Amygdala (tissue), 56 donors: ENCODE results near the gene TRIM43B.
"Not testable (repeated sequence)": the region's sequence is repeated elsewhere in the genome, so short reads cannot be mapped to it uniquely, and the experiment has no call there.

Experiments used
- DNase-seq, 56 donors: peaks; one replicate each; lab custom pipeline; 2025; lab: John Stamatoyannopoulos, UW

Gene TRIM43B

DNA sequence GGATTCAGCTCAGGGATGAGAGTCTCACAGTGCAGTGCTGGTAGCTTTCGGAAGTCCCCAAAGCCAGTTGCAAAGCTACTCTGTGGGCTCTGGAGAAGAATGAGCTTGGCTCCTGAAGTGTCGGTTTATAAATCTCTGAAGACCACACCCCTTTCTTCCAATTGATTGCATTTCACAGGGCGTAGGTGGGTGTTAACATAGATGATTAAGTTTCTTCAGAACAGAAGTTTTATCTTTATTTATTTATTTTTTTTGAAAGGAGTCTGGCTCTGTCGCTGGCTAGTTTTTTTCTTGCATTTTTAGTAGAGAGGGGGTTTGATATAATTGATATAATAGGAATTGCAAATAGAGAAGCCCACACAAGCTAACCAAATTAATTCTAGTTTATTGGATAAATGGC, at the start of gene TRIM43B:
Gene TRIM43B (minus strand): TSS at position 101 of the 400 bp plus-strand sequence. CDS start 2,040 bp downstream, outside the sequence.
- DNase-seq = not testable (repeated sequence)

DNA sequence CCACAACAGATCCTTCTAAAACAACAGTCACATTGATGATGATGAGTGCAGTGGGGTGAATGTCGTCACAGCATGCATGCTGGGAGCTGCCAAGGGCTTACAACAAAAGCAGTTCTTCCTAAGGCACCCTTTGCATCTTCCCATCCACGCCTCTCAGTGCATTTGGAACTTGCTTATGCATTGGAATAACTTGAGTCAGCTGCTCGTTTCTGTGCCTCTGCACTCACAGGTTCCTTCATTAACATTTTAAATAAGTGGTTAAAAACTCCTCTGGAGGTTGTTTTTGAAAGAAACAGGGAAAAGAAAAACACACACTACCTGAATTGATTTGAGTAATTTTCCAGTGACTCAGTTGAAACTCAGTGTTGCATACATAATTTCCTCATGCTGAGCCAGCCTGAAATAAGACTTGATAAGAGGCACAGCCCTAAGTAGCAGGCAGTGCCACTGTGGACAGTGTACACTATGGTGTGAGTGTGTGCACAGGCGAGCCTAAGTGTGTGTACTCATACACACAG, 46.8 kb upstream of the TRIM43B start:
- no peak for DNase-seq

DNA sequence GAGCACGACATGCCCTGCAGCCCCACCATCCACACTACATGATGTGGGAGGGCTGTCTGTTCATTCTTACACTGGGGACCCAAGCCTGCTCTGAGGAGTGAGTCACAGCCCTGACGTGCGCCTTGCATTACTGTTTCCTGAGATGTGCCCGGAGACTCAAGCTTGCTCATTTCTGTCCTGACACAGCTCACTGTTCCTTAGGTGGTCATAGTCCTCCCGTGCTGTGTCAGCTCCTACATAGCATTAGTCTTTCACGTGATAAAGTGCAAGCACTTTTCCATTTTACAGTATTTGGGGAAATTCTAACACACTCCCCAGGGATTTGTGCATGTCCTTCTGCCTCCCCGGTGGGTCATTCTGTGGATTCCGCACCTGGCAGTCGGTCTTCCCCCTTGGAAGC, 46.2 kb upstream of the TRIM43B start:
- no peak for DNase-seq

DNA sequence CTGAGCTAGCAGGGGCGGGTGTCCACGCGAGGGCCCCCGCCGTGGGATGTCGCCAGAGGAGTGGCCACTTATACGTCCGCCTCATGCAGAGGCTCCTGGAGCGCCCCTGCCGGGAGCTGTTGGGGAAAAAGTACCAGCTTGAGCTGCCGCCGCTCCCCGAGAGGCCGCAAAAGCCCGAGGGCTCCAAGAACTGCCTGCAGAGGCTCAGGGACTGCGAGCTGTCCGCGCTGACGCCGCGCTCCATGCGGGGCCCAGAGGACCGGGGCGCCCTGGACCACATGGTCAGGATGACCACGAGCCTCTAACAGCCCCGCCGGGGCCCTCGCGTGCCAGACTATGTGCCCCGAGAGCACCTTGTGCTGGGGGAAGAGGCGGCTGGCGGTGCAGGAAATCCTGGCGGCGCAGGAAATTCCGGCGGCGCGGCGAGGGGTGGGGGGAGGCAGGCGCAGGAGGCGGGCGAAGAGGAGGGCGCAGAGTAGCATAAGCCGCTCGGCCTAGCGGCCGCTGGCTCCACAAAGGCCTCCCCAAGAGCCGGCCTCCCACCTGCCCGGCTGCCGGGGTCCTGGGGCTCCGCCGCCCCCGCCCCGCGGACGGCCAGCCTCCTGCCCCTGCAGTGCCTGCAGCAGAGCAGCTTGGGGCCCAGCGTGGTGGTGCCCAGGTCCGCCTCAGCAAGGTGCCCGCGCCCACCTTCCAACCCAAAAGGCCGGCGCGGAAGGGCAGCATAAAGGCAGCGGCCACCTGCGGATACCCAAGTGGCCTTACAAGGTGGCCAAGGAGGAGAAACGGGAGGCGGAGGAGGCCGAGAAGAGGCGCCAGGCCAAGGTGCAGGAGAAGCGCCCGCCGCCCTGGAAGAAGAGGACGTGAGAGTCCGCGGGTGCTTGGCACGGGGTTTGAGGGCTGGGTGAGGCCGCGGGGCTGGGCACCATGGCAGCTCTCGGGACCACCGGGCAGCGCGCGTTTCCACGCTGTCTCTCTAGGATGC, 42.1 kb upstream of the TRIM43B start:
- peak in 53 of 56 donors; percentile 27 to 89 (median 70) for DNase-seq

DNA sequence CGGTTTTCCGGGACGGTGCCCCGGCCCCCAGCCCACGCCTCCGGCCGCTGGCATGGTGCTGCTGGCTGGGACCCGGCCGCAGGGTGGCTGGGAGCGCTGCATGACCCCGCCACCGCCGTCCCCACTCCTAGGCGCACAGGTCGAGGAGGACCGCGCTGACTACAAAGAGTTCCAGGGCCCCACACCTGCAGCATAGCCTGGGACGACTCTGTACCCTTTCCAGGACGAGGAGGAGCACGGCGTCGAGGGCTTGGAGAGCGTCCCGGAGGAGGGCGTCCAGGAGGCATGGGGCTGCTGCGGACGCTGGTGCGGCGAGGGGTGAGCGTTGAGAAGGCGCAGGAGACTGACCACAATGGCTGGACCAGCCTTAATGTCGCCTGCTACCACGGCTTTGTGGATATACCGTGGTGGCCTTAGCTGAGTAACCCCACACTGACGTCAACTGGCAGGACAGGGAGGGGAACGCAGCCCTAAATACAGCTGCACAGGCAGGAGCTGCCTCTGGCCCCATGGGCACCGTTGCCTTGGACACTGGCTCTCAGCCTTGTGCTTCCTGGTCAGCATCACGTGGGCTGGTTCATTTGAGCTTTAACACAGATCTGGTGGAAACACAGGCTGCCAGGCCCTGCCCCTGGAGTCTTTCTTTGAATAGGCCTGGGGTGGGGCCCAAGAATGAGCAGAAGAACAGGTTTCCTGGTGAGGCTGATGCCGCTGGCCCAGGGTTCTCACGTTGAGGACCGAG, 40.9 kb upstream of the TRIM43B start:
- peak in 25 of 56 donors; percentile 3 to 60 (median 27) for DNase-seq

DNA sequence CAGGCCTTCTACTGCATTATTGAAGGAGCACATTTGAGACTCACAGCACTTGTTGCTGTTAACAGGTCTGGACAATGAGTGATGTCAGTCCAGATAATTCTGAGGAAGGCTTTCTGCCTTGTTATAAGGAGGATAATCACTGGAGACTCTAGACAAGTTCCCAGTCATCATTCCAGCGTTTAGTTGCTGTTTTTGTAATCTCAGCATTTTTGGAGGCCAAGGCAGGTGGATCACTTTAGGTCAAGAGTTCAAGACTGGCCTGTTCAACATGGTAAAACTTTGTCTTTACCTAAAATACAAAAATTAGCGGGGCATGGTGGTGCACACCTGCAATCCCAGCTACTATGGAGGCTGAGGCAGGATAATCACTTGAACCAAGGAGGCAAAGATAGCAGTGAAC, 39.6 kb upstream of the TRIM43B start:
- DNase-seq = no peak

DNA sequence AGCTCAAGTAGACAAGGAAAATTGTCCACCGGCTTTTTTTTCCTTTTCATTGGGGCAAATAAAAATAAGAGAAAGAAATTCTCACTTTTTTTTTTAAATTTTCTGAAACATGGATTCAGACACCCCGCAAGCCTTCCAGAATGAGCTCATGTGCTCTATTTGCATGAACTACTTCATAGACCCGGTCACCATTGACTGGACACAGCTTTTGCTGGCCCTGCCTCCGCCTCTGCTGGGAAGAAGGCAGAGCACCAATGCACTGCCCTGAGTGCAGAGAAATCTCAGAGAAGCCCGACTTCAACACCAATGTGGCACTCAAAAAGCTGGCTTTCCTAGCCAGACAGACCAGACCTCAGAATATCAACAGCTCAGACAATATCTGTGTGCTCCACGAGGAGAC, 30.2 kb upstream of the TRIM43B start:
- no peak for DNase-seq

DNA sequence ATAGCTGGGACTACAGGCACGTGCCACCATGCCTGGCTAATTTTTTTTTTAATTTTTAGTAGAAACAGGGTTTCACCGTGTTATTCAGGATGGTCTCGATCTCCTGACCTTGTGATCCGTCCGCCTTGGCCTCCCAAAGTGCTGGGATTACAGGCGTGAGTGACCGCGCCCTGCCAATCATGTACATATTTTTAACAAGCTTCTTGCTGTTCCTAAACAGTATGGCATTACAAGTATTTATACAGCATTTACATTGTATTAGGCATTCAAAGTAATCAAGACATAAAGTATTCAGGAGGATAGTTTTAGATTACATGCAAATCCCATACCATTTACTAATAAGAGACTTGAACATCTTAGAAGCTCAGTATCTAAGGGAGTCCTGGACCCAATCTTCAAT, 29.7 kb upstream of the TRIM43B start:
- DNase-seq = not testable (repeated sequence)

DNA sequence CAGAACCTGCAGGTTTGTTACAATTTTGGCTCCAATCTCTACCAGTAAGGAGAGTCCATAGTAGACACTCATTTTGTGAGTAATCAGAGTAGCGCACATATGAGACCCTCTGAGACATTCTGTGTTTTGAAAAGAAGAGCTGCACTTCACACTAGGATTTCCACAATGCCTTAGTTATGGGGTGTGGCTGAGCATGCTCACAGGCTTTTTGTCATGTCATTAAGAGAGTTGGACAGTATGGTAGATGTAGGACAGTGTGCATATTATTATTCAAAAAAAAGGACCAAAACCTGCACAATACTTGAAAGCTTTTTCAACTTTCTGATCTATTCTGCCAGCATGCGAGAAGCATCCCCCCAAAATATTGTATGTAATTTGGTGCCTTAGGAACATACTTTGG, 24.9 kb upstream of the TRIM43B start:
- DNase-seq = no peak

DNA sequence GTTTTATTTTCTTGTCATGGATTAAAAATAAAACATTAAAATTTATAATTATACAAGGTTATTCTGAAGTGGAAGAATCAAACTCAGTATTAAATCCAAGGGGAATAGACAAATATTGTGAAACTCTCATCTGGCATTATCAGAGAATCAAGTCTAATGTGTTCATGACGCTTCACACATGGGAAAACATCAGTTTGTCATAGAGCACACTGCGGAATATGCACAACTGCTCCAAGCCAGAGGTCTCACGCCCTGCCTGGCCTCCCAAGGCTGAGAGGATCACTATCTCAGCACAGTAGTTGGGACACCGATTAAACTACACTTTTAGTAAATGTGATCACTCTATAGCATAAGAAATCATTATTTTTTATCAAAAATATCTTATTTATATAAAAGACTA, 20.7 kb upstream of the TRIM43B start:
- DNase-seq = no peak

DNA sequence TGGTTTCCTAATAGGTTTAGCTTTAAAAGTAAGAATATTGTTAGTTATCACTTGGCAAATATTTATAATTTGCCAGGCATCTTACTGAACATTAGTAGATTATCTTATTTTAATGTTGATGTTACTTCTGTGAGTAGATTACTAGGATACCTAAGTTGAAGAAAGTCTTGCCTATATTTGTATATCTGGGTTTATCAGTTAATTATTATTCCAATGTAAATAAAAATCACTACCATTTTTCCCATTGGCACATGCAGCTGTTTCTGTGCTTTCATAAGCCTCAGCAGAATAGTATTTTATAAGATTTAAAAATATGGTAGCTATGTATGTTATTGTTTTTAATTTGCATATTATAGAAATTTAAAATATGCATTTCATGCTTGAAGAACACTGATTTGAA, 16.3 kb upstream of the TRIM43B start:
- DNase-seq = no peak

DNA sequence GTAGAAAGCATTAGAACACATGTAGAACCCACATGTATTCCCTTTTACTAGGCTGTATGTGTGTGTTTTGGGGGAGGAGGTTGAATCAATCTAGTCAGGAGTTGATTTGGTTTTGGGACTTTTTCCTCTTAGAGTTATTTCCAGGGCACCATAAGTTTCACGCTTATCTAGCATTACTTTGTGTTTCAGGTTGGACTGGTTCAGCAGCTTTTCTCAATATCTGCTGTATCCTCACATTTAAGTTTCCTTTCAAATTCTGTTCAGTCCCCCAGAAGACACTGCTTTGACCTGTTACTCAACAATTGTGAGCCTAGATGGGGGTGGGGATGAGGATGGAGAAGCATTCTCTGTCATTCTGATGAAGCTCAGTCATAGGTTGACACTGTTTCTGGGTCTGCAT, 7.5 kb upstream of the TRIM43B start:
- not testable (repeated sequence) for DNase-seq

DNA sequence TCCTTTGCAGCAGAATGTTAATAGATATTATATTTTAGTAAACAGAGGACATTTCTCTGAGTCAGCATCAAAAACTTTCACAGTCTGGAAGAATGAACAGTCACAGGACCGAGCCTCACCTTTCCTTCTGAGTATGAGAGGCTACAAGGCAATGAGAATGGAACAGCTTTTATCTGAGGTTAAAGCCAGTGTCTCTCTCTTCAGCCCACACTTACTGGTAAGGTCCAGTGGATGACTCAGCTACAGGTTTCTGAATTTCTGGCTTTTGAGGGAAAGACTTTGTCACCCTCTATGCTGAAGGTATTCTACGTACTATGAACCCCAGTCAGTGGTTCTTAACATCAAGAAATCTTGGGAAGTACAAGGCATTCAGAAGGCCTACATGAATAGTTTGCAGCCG, 9.5 kb downstream of the TRIM43B start:
- DNase-seq = not testable (repeated sequence)

DNA sequence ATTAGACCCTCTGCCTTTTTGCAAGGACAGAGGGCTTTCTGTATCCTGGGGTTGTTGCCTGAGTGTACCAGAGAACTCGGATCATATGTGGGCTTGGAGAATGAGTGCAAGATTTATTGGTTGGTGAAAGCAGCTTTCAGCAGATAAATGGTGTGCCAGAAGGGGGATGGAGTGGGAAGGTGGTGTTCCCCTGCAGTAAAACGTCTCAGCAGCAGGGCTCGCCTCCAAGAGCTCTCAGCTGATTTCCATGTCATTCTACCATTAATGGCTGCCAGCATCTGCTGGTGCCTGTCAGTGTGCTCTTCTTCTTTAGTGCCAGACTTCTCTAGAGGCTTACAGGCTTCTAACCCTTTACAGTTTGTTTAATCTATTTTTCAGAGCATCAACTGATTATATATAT, 16.6 kb downstream of the TRIM43B start:
- not testable (repeated sequence) for DNase-seq

DNA sequence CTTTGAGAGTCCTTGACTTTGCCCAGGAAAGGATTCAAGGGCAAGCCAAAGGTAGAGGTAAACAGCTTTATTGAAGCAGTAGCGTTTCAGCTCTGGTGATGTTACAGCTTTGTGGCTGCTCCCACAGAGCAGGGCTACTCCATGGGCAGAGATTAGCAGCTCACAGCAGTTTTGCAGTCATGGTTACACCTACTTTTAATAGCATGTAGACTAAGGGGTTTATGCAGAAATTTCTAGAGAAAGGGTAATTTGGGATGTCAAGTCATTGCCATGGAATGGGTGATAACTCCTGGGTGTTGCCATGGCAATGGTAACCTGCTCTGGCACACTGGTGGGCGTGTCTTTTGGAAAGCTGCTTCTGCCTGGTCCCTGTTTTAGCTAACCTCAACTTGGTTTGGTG, 18.0 kb downstream of the TRIM43B start:
- not testable (repeated sequence) for DNase-seq

DNA sequence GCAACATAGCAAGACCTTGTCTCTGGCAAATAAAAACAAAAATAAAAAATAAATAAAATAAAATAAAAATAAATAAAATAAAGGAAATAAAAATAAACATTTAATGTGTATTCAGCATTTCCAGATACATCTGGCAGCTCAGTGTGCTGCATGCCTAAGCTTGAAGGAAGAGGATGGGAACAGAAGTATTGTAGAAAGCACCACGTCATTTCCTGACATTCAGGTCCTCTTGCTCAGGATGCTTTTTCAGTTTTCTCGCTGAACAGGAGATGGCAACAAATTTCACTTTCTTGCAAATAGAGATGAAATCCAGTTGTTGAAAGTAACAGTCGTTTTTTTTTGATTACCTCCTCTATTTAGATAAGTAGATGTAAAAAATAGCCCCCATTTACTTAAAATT, 21.3 kb downstream of the TRIM43B start:
- not testable (repeated sequence) for DNase-seq

DNA sequence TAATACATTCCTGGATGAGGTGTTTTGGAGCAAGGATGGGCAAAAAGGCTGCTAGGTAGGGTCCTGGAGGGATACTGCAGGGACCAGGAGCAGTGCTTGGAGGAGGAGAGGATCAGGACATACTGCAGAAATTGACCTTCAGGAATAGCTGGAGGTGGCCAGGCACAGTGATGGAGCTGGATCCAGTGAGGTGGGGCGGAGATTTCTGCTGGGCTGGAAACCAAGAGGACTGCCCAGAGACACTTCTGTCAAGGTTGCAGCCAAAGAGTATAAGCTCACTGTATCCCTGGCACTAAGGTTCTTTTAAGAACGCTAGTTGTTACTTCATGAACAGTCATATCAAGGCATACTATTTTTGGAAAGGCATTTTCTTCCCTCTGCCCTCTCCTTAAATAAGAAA, 39.2 kb downstream of the TRIM43B start:
- DNase-seq = not testable (repeated sequence)

DNA sequence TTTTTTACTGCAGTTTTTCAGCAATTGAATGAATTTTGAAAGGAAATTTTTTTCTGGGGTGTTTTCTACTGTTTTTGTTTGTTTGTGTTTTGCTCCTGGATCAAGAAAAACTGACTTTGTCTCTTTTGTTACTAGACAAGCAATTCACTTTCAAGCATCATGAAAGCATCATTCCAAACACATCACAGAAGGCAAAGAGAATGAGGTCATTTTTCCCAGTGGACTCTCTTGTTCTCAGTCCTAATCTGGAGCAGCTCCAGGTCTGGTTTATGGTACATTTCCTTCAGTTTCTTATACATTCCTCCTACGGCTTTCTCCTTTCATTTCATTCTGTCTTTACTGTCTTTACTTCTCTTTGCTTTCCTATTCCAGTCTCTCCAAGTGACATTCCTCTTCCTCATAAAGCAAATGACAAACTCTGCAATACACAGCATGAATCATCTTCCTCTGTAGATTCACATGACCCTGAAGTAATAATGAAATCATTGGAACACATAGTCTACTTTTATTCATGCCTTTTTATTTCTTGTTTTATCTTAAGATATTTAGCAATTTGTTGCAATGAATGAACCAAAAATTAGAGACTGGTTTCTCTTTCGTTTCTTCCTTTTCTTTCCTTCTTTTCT, 42.0 kb downstream of the TRIM43B start:
- not testable (repeated sequence) for DNase-seq

DNA sequence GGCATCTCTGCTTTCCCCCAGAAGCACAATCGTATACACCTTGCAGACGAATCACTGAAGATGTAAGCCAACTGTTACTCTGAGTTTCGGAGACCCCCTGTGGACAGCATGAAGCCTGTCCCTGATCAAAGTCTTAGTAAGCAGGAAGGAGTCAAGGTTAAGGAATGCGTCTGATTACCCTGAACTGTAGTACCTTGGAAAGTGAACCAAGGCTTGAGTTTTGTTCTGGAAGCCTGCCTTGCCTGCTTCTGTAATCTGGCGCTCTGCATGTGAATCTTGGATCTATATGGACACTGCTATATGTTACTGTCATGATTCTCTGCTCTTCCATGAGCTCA, 48.7 kb downstream of the TRIM43B start:
- DNase-seq = not testable (repeated sequence)

DNA sequence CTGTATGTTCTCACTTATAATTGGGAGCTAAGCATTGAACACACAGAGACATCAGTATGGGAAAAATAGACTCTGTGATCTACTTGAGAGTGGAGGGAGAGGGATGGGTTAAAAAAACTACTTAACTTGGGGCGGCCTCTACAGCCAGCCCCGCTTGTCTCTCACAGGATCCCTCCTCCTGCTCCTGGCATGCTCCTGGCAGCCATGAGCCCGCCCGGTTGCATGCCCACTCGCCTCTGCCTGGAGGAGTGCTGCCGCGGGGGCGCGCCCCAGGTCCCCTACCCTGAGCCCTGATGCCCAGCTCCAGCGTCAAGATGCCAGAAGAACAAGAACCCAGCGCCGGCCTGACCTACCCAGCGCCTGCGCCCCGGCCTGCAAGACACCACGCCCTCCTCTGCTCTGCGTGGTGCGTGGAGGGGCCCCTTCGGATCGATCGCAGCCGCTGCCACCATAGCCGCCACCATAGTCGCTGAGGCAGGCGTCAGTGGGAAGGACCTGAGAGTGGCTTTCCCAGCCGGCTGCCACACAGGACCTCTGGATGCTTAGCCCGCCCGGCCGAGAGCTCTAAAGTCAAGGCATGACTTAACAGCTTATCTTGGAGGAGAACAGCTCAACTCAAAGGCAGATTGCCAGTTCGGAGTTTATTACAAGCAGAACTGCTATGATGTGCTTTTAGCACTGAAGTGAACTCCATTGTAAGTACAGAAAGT, 49.2 kb downstream of the TRIM43B start:
- not testable (repeated sequence) for DNase-seq
